ENCODE data around the gene SEMA4C. TPM values are rescaled to one million over a fixed set of nuclear protein-coding genes. Genes with fewer than 3 reads are reported as not detected.

The SEMA4C gene
- total RNA-seq, 3 donors from 2014 or later, result 7.5 to 9.7 (median 9.0) TPM

GRCh38 chr2:96823198-96823597 lies 46.7 kb downstream of the SEMA4C start:
- peaks cover 12% of the 10 kb centered on the region for H3K36me3 Mint-ChIP-seq (ENCODE audit: insufficient read depth)
- no peak overlapping the region for H3K4me3 Mint-ChIP-seq
- no peaks in the 10 kb centered on the region for H3K27me3 Mint-ChIP-seq (ENCODE audit: low read depth)
- ATAC-seq, result no peak
- peaks cover 36% of the 10 kb centered on the region for H3K4me1 Mint-ChIP-seq (ENCODE audit: low read depth)
- no peaks in the 10 kb centered on the region for H3K9me3 Mint-ChIP-seq
- no peak for DNase-seq

- no peak for ATAC-seq
- Mint-ChIP-seq H3K36me3 (ENCODE audit: insufficient read depth) (peaks cover 8% of the 10 kb centered on the region), H3K27me3 (ENCODE audit: low read depth) (no peaks in the 10 kb centered on the region), H3K4me1 (ENCODE audit: low read depth) (peaks cover 41% of the 10 kb centered on the region), H3K4me3 (no peak overlapping the region), H3K9me3 (no peaks in the 10 kb centered on the region)
- no peak for DNase-seq
Observed at GRCh38 chr2:96822786-96823185, 47.1 kb downstream of the SEMA4C start.

- Mint-ChIP-seq H3K27me3 (ENCODE audit: low read depth) (no peaks in the 10 kb centered on the region), H3K4me1 (ENCODE audit: low read depth) (peaks cover 46% of the 10 kb centered on the region), H3K9me3 (no peaks in the 10 kb centered on the region), H3K36me3 (ENCODE audit: insufficient read depth) (peaks cover 6% of the 10 kb centered on the region), H3K4me3 (no peak overlapping the region)
- DNase-seq, result no peak
- ATAC-seq, result no peak
Observed at GRCh38 chr2:96821113-96821675, 48.7 kb downstream of the SEMA4C start.

- Mint-ChIP-seq H3K4me1 (ENCODE audit: low read depth) (peaks cover 52% of the 10 kb centered on the region), H3K36me3 (ENCODE audit: insufficient read depth) (peaks cover 6% of the 10 kb centered on the region), H3K27me3 (ENCODE audit: low read depth) (no peaks in the 10 kb centered on the region), H3K9me3 (no peaks in the 10 kb centered on the region), H3K4me3 (peak overlapping the region; percentile 47)
- ATAC-seq, result no peak
- no peak for DNase-seq
Observed at GRCh38 chr2:96819876-96820511, 49.9 kb downstream of the SEMA4C start.

- ATAC-seq, result no peak
- peaks cover 53% of the 10 kb centered on the region for H3K4me1 Mint-ChIP-seq (ENCODE audit: low read depth)
Observed at GRCh38 chr2:96819128-96819875, 50.6 kb downstream of the SEMA4C start.

GRCh38 chr2:96817882-96818281 lies 52.0 kb downstream of the SEMA4C start:
- Mint-ChIP-seq H3K36me3 (ENCODE audit: insufficient read depth) (peaks cover 3% of the 10 kb centered on the region), H3K9me3 (no peaks in the 10 kb centered on the region), H3K27me3 (ENCODE audit: low read depth) (no peaks in the 10 kb centered on the region), H3K4me3 (peak overlapping the region; percentile 84), H3K4me1 (ENCODE audit: low read depth) (peaks cover 54% of the 10 kb centered on the region)
- ATAC-seq (no peak), DNase-seq (no peak)

More at GRCh38 chr2:96819128-96819875, 50.6 kb downstream of the SEMA4C start:
- no peaks in the 10 kb centered on the region for H3K9me3 Mint-ChIP-seq
- peak overlapping the region; percentile 84 for H3K4me3 Mint-ChIP-seq
- H3K36me3 Mint-ChIP-seq (ENCODE audit: insufficient read depth), result peaks cover 3% of the 10 kb centered on the region
- H3K27me3 Mint-ChIP-seq (ENCODE audit: low read depth), result no peaks in the 10 kb centered on the region
- DNase-seq, result no peak

GRCh38 chr2:96816836-96817702 lies 52.8 kb downstream of the SEMA4C start:
- H3K4me3 Mint-ChIP-seq, result peak overlapping the region; percentile 84
- peaks cover 7% of the 10 kb centered on the region for H3K36me3 Mint-ChIP-seq (ENCODE audit: insufficient read depth)
- DNase-seq (no peak), ATAC-seq (no peak)
- no peaks in the 10 kb centered on the region for H3K27me3 Mint-ChIP-seq (ENCODE audit: low read depth)
- peaks cover 59% of the 10 kb centered on the region for H3K4me1 Mint-ChIP-seq (ENCODE audit: low read depth)
- no peaks in the 10 kb centered on the region for H3K9me3 Mint-ChIP-seq

GRCh38 chr2:96816127-96816835 lies 53.6 kb downstream of the SEMA4C start, which contains the start of gene CNNM3:
Gene CNNM3, plus strand, starts transcription at chr2:96816268. Its CDS starts 10 bp downstream, at chr2:96816278.
- H3K36me3 Mint-ChIP-seq (ENCODE audit: insufficient read depth), result peaks cover 7% of the 10 kb centered on the region

GRCh38 chr2:96815326-96816126 lies 54.4 kb downstream of the SEMA4C start:
- H3K4me3 Mint-ChIP-seq, result peak overlapping the region; percentile 89
- H3K27me3 Mint-ChIP-seq (ENCODE audit: low read depth), result no peaks in the 10 kb centered on the region
- DNase-seq (peak; percentile 22), ATAC-seq (peak; percentile 0 to 1)
- no peaks in the 10 kb centered on the region for H3K9me3 Mint-ChIP-seq
- peaks cover 48% of the 10 kb centered on the region for H3K4me1 Mint-ChIP-seq (ENCODE audit: low read depth)
- H3K36me3 Mint-ChIP-seq (ENCODE audit: insufficient read depth), result peaks cover 8% of the 10 kb centered on the region

More at GRCh38 chr2:96816127-96816835, 53.6 kb downstream of the SEMA4C start, which contains the start of gene CNNM3:
- Mint-ChIP-seq H3K4me1 (ENCODE audit: low read depth) (peaks cover 56% of the 10 kb centered on the region), H3K27me3 (ENCODE audit: low read depth) (no peaks in the 10 kb centered on the region), H3K4me3 (peak within 1 kb of the TSS; percentile 89), H3K9me3 (no peaks in the 10 kb centered on the region)
- ATAC-seq (peak; percentile 88 to 91), DNase-seq (peak; percentile 94)

- peaks cover 8% of the 10 kb centered on the region for H3K36me3 Mint-ChIP-seq (ENCODE audit: insufficient read depth)
- no peaks in the 10 kb centered on the region for H3K27me3 Mint-ChIP-seq (ENCODE audit: low read depth)
- H3K9me3 Mint-ChIP-seq, result no peaks in the 10 kb centered on the region
- H3K4me1 Mint-ChIP-seq (ENCODE audit: low read depth), result peaks cover 31% of the 10 kb centered on the region
- H3K4me3 Mint-ChIP-seq, result no peak overlapping the region
- DNase-seq, result no peak
- no peak for ATAC-seq
Observed at GRCh38 chr2:96813656-96814055, 56.2 kb downstream of the SEMA4C start.

- Mint-ChIP-seq H3K4me3 (no peak overlapping the region), H3K27me3 (ENCODE audit: low read depth) (no peaks in the 10 kb centered on the region), H3K36me3 (ENCODE audit: insufficient read depth) (peaks cover 5% of the 10 kb centered on the region), H3K4me1 (ENCODE audit: low read depth) (peaks cover 26% of the 10 kb centered on the region), H3K9me3 (no peaks in the 10 kb centered on the region)
- DNase-seq (no peak), ATAC-seq (no peak)
Observed at GRCh38 chr2:96811917-96812316, 58.0 kb downstream of the SEMA4C start.

- Mint-ChIP-seq H3K9me3 (no peaks in the 10 kb centered on the region), H3K36me3 (ENCODE audit: insufficient read depth) (peaks cover 5% of the 10 kb centered on the region), H3K4me1 (ENCODE audit: low read depth) (peaks cover 34% of the 10 kb centered on the region), H3K27me3 (ENCODE audit: low read depth) (no peaks in the 10 kb centered on the region), H3K4me3 (no peak overlapping the region)
- ATAC-seq (no peak), DNase-seq (no peak)
Observed at GRCh38 chr2:96810783-96811192, 59.1 kb downstream of the SEMA4C start.
